Esophagus squamous epithelium (tissue), 4 donors: ENCODE results near the gene UNK.

Experiments
- CTCF ChIP-seq, 6 experiments: fragments of 450-650 bp in 4 of 6; fragments of 200-600 bp in 2 of 6; sonication (generic) in 2 of 6; IDR thresholded peaks; one replicate each; pipeline ENCODE4 v1.5.1; 2016 to 2019; ENCODE audit warnings: antibody characterized with exemption in 6 of 6, mild to moderate bottlenecking in 4 of 6, moderate library complexity in 4 of 6
- POLR2A ChIP-seq, 4 donors: fragments of 450-650 bp; IDR thresholded peaks; one replicate each; pipeline ENCODE4 v1.6.1; 2017; ENCODE audit warnings: antibody characterized with exemption in 4 of 4, mild to moderate bottlenecking in 4 of 4, moderate library complexity in 3 of 4

- TF ChIP-seq CTCF (IDR thresholded peaks at IDR 0.05) (no peak), POLR2A (IDR thresholded peaks at IDR 0.05) (no peak)
These were observed 38.8 kb downstream of the UNK start for GRCh38 chr17:75823257-75824041.
